HuH-7.5 (cell line): ENCODE measurements around the gene SUZ12.
"Not testable (repeated sequence)": the region's sequence is repeated elsewhere in the genome, so short reads cannot be mapped to it uniquely, and the experiment has no call there.

Source experiments
- DNase-seq: peaks from one replicate; pipeline ENCODE4 v3.0.0; 2011; ENCODE audit warnings: low spot score

The SUZ12 gene

GRCh38 chr17:31951953-31952352 is 15.1 kb downstream of the SUZ12 start:
- DNase-seq, result not testable (repeated sequence)

GRCh38 chr17:31964131-31964530 is 27.3 kb downstream of the SUZ12 start:
- not testable (repeated sequence) for DNase-seq

- no peak for DNase-seq
These were observed 30.8 kb downstream of the SUZ12 start for GRCh38 chr17:31967648-31968047.

- not testable (repeated sequence) for DNase-seq
These were observed 33.6 kb downstream of the SUZ12 start for GRCh38 chr17:31970416-31970815.

GRCh38 chr17:31974269-31975071 is 37.7 kb downstream of the SUZ12 start:
- not testable (repeated sequence) for DNase-seq

- not testable (repeated sequence) for DNase-seq
These were observed 38.6 kb downstream of the SUZ12 start for GRCh38 chr17:31975391-31975790.

- DNase-seq, result not testable (repeated sequence)
These were observed 55.0 kb downstream of the SUZ12 start for GRCh38 chr17:31991821-31992220.

GRCh38 chr17:31997005-31997404 is 60.2 kb downstream of the SUZ12 start:
- DNase-seq, result no peak

- peak; percentile 64 for DNase-seq
These were observed 70.2 kb downstream of the SUZ12 start, which contains the start of gene LRRC37B for GRCh38 chr17:32006957-32007462. Gene LRRC37B (plus strand): TSS chr17:32007383. CDS start chr17:32021393, 14,010 bp downstream.

- DNase-seq, result peak; percentile 54
These were observed 70.9 kb downstream of the SUZ12 start for GRCh38 chr17:32007463-32008298.

- no peak for DNase-seq
These were observed 72.4 kb downstream of the SUZ12 start for GRCh38 chr17:32009262-32009542.

GRCh38 chr17:32010114-32010513 is 73.3 kb downstream of the SUZ12 start:
- no peak for DNase-seq

GRCh38 chr17:32015245-32016013 is 78.6 kb downstream of the SUZ12 start:
- no peak for DNase-seq

- DNase-seq, result no peak
These were observed 79.4 kb downstream of the SUZ12 start for GRCh38 chr17:32016231-32016630.

GRCh38 chr17:32019228-32019627 is 82.4 kb downstream of the SUZ12 start:
- DNase-seq, result no peak

- DNase-seq, result no peak
These were observed 84.3 kb downstream of the SUZ12 start for GRCh38 chr17:32020943-32021614.

GRCh38 chr17:32021615-32021955 is 84.8 kb downstream of the SUZ12 start:
- DNase-seq, result no peak

GRCh38 chr17:32022554-32022953 is 85.7 kb downstream of the SUZ12 start:
- not testable (repeated sequence) for DNase-seq

GRCh38 chr17:32027271-32027670 is 90.5 kb downstream of the SUZ12 start:
- not testable (repeated sequence) for DNase-seq

GRCh38 chr17:32033223-32033622 is 96.4 kb downstream of the SUZ12 start:
- no peak for DNase-seq

GRCh38 chr17:32033812-32034211 is 97.0 kb downstream of the SUZ12 start:
- DNase-seq, result not testable (repeated sequence)

- DNase-seq, result not testable (repeated sequence)
These were observed 103.4 kb downstream of the SUZ12 start for GRCh38 chr17:32040246-32040645.
